ENCODE measurements around the gene PPAN. TPM values are rescaled to one million over a fixed set of nuclear protein-coding genes. Genes with fewer than 3 reads are reported as not detected.

Gene PPAN
- total RNA-seq, 1 experiment from 2014 or later, result 101 TPM

GRCh38 chr19:10151521-10151920 lies 45.4 kb downstream of the PPAN start:
- H3K4me1 ChIP-seq (ENCODE audit: control insufficient read depth in 1 of 2, insufficient read depth in 2 of 2, low read length in 2 of 2), result no peaks in the 10 kb centered on the region
- no peak overlapping the region for H3K4me3 ChIP-seq (replicated peaks in 1 of 2; ENCODE audit: low read depth in 1 of 2, low read length in 2 of 2)
- H4K20me1 ChIP-seq (ENCODE audit: insufficient read depth), result no peaks in the 10 kb centered on the region
- no peak overlapping the region for H2AFZ ChIP-seq (ENCODE audit: low read depth, low read length, poor library complexity, severe bottlenecking)
- TF ChIP-seq JUND (IDR thresholded peaks at IDR 0.05) (no peak), SP1 (IDR thresholded peaks at IDR 0.05; ENCODE audit: low read depth) (no peak), POLR2AphosphoS5 (IDR thresholded peaks at IDR 0.05; ENCODE audit: low read depth, low read length) (no peak), YY1 (IDR thresholded peaks at IDR 0.05; ENCODE audit: extremely low read depth, insufficient replicate concordance, low read depth, low read length) (no peak), SRF (IDR thresholded peaks at IDR 0.05; ENCODE audit: low read depth) (no peak), FOSL1 (IDR thresholded peaks at IDR 0.05; ENCODE audit: low read depth) (no peak), SIN3A (IDR thresholded peaks at IDR 0.05; ENCODE audit: low read depth) (no peak), RAD21 (IDR thresholded peaks at IDR 0.05; ENCODE audit: low read depth) (no peak), EZH2phosphoT487 (IDR thresholded peaks at IDR 0.05; ENCODE audit: borderline replicate concordance) (no peak), EGR1 (IDR thresholded peaks at IDR 0.05; ENCODE audit: low read depth) (no peak), ZFX (IDR thresholded peaks at IDR 0.05) (no peak), REST (IDR thresholded peaks at IDR 0.05; ENCODE audit: low read depth) (no peak), ZNF274 (IDR thresholded peaks at IDR 0.05; ENCODE audit: low read depth, low read length) (no peak), ELF1 (IDR thresholded peaks at IDR 0.05; ENCODE audit: borderline replicate concordance, low read depth) (no peak), EZH2 (IDR thresholded peaks at IDR 0.05) (no peak), CBX3 (IDR thresholded peaks at IDR 0.05; ENCODE audit: low read depth) (no peak)
- no peaks in the 10 kb centered on the region for H3K9me3 ChIP-seq (ENCODE audit: control insufficient read depth in 1 of 2, insufficient read depth in 1 of 2, low read depth in 1 of 2, low read length in 2 of 2)
- no TSS peak for BruUV-seq (replicated peaks)
- H3K9me2 ChIP-seq (ENCODE audit: insufficient read depth), result no peaks in the 10 kb centered on the region
- ChIA-PET RAD21 (ENCODE audit: low non-redundant PET in 1 of 2, low total read pairs in 2 of 2, uncharacterized antibody in 2 of 2, unreplicated experiment in 2 of 2) (no interaction called here), POLR2A (no interaction called here), CTCF (no interaction called here)
- H3K79me2 ChIP-seq (ENCODE audit: insufficient read depth, low read length), result peaks cover 12% of the 10 kb centered on the region; the same call in 1 of the 2 replicates
- no peak overlapping the region for H3K9ac ChIP-seq (ENCODE audit: low read length)
- intact Hi-C loops (cut with micrococcal nuclease), result no loop called here
- H3K27me3 ChIP-seq (ENCODE audit: insufficient read depth, low read length), result no peaks in the 10 kb centered on the region
- H3K27ac ChIP-seq (ENCODE audit: low read depth, low read length), result no peak overlapping the region
- DNase-seq (ENCODE audit: low read depth, low spot score) (no peak), ATAC-seq (no peak)
- H3K36me3 ChIP-seq (ENCODE audit: control insufficient read depth in 1 of 2, insufficient read depth in 2 of 2, low read length in 2 of 2), result peaks cover 66 to 72% of the 10 kb centered on the region in 2 experiments
- no peak overlapping the region for H3K4me2 ChIP-seq (ENCODE audit: low read length)
